Dermis microvascular lymphatic vessel endothelial cell (primary cell): Measurements from ENCODE around the gene EFHB. TPM values are rescaled to one million over a fixed set of nuclear protein-coding genes. Genes with fewer than 3 reads are reported as not detected.
"Not testable (repeated sequence)": the region's sequence is repeated elsewhere in the genome, so short reads cannot be mapped to it uniquely, and the experiment has no call there.

ENCODE experiments used
- DNase-seq, 2 donors: peaks; one replicate each; pipeline versions ENCODE4 v3.0.0 to v3.0.0-alpha.2; 2010; ENCODE audit warnings: low read depth in 2 of 2
- total RNA-seq: library from RNA; depleted of rRNA; stranded (reverse); fragments of >200 nt; gene quantifications from 2 replicates; pipeline ENCODE4 v1.2.1, GENCODE V29; 2014

EFHB gene
- total RNA-seq, 1 donor from 2014 or later = not detected

DNA sequence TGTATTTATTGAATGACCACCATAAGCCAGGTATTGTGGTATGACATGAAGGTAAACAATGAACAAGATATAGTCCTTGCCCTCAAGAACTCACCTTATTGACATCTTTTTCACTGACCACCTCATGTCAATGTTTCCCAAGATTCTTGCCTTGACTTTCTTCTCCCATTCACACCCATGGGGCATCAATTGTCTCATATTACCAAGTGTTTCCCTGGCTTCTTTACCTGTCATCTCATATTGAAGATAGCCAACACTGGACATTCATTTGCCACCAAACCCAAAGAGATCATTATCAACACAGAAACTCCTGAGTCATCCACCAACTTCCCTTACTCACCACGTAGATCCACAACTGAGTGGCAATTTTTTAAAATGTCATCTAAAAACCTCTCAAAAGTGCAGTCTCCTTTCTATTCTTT is 2.2 kb downstream of the EFHB start:
- no peak for DNase-seq

DNA sequence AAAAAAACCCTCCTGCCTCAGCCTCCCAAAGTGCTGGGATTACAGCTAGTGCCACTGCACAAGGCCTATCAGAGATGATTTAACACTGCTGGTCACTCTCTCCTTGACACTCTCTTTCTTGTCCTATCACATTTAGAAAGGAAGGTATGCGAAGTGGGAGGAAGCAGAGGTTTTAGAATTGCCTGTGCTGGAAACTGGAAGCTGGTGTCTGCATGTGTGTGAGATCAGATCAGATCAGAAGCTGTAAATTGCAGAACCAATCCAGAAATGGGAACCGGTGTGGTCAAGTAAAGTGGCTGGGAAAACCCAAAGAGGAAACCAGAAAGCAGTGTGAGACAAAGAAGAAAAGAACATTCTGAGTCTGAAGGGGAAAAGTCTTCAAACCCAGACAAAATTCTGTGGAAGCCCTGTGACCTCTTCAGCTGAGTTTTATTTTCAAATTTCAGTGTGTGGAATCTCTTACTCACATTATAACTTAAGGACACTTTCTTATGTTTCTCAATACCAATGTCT is 2.8 kb downstream of the EFHB start:
- DNase-seq = no peak

DNA sequence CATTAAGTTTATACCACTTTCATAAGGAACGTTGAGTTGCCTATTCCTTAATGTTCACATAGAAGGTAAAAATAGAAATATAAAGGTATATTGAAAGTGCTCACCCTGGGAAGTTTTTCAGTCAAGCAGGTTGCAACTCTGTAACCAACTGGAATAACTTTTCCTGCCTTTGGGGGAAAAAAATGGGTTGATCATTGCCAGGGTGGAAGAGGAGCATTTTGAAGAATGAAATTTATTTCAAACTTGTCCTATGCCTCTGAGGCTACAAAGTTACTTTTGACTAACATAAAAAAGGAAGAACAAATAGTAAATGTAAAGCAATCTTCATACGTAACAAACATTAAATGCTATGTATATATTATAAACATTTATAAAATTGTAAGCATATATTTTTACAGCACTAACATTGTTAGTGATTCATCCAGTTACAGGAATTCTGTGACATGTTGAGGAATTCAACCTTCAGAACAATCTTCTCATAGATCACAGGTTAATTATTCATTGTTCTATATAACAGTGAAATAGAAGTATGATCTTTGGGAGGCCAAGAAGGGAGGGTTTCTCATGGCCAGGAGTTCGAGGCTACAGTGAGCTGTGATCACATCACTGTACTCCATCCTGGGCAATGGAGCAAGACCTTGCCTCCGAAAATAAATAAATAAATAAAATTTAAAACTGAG is 13.5 kb downstream of the EFHB start:
- DNase-seq = no peak

- DNase-seq = no peak
These were observed 16.9 kb downstream of the EFHB start for GRCh38 chr3:19917167-19917566.

- DNase-seq = no peak
These were observed 22.6 kb downstream of the EFHB start for GRCh38 chr3:19911452-19911851.

GRCh38 chr3:19907523-19907922 is 26.5 kb downstream of the EFHB start:
- no peak for DNase-seq

GRCh38 chr3:19903649-19904048 is 30.4 kb downstream of the EFHB start:
- DNase-seq = no peak

DNA sequence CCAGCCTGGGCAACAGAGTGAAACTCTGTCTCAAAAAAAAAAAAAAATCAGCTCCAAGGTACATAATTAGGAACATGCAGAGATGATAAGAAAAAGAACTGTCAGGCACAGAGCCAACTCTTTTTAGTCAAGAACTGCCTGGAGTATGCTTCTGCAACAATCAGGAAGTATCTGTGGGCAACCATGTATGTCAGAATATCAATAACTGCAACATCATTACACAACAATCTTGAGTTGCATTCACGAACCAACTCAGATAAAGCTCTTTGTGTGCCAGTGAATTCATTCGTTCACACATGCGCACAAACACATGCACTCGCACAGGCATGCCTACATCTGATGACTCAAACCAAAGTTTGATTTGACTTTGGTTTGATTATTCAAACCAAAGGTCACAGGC is 32.1 kb downstream of the EFHB start:
- no peak for DNase-seq

GRCh38 chr3:19901337-19901736 is 32.7 kb downstream of the EFHB start:
- peak in 1 of 2 donors; percentile 4 for DNase-seq

DNA sequence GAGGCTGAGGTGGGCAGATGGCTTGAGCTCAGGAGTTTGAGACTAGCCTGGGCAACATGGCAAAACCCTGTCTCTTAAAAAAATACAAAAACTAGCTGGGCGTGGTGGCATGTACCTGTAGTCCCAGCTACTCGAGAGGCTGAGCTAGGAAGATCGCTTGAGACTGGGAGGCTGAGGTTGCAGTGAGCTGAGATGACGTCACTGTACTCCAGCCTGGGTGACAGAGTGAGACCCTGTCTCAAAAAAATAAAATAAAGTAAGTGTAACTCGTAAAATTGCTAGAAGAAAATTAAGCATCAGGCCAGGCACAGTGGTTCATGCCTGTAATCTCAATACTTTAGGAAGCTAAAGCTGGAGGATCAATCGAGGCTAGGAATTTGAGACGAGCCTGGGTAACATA is 34.2 kb downstream of the EFHB start:
- not testable (repeated sequence) for DNase-seq

- no peak for DNase-seq
These were observed 34.8 kb downstream of the EFHB start for GRCh38 chr3:19899264-19899663.

GRCh38 chr3:19898721-19899120 is 35.3 kb downstream of the EFHB start:
- no peak for DNase-seq

GRCh38 chr3:19891740-19892139 is 42.3 kb downstream of the EFHB start:
- DNase-seq = no peak

DNA sequence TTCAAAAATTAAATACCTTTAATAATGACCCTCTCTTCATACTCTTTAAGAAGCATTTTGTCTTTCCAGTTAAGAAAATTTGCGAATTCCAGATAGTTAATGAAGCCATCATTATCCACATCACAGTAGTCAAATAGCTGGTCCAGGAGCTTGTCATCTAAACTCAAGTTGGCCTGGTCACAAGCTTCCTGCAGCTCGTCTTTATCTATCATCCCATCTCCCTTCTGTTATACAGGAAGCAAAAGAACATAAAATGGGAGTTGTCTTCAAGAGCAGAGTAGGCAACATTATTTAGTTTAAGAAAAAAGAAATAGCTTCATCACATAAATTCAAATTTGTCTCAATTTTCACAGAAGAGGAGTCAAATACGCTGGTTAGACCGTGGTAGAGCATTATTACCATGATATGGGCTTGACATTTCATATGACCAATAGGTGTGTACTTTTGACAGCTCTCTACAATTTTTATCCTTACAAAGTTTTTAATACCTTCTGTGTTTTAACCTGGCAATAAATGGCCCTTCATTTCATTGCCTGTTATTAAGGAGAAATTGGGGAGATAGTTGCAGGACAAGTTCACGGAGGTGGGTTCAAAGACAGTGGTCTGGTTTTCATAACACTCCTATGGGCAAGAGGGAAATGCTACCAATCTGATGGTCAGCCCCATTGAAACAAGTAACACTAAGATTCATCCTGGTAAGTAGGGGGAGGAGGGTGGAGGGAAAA is 45.4 kb downstream of the EFHB start:
- peak in 1 of 2 donors; percentile 11 for DNase-seq

DNA sequence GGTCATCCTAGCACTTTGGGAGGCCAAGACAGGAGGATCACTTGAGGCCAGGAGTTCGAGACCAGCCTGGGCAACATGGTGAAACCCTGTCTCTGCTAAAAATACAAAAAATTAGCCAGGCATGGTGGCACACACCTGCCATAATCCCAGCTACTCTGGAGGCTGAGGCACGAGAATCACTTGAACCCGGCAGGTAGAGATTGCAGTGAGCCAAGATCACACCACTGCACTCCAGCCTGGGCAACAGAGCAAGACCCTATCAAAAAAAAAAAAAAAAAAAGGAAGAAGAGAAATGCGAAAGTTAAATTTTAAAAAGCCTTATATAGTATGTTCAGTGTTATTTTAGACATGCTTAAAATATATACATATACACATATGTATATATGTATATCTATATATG is 46.9 kb downstream of the EFHB start:
- not testable (repeated sequence) for DNase-seq

- no peak for DNase-seq
These were observed 47.6 kb downstream of the EFHB start for GRCh38 chr3:19886404-19886803.

DNA sequence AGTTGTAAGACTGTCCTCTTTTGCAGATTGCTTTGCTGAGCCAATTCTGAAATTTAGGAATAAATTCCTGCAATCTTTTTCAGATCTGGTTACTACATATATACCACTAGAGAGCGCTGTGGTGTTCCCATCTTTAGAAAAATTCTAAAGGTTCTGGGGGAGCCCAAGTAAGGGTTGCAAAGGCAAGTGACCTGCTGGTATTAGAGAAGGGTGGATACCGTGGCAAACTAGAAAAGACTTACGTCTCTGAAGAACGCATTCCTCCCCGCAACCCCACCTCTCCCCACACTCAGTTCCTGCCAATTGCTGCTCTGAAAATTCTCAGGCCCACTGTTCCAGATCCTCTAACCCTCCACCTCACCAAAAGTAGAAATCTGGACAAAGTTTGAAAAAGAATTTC is 48.5 kb downstream of the EFHB start:
- peak; percentile 9 to 49 for DNase-seq

DNA sequence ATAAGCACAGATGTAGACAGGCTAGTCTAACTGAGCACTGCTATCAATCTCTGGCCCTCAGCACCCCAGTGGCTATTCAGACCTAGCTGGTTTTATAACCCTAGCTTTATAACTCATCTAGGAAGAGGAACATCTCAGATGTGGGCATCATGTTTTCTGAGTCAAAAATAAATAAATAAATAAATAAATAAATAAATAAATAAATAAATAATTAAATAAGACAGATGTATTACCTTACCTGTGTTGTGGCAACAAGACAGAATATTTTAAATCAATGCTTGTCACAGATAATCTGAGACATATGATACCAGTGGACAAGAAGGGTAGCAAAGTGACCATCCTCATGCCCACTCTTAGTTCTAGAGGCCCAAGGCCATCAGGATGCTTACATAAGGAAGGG is 52.2 kb downstream of the EFHB start:
- DNase-seq = no peak

GRCh38 chr3:19881036-19881435 is 53.0 kb downstream of the EFHB start:
- DNase-seq = no peak

DNA sequence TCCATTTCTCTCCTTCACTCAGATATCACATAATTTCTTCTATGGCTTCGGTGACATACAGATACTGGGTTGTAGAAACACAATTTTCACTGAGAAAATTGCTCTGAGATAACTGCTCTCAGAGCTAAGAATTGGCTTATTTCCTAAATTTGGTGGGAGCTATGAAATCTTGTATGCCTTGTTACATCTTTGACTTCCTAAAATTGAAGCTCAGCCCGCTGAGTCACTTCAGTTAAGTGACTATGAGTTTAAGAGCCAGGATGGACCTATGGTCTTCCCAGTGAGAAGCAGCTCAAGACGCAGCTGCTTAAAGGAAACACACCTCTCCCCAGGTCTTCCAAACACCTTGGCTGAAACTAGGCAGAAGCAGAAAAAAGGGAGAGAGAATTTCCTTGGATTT is 56.4 kb downstream of the EFHB start:
- DNase-seq = no peak

DNA sequence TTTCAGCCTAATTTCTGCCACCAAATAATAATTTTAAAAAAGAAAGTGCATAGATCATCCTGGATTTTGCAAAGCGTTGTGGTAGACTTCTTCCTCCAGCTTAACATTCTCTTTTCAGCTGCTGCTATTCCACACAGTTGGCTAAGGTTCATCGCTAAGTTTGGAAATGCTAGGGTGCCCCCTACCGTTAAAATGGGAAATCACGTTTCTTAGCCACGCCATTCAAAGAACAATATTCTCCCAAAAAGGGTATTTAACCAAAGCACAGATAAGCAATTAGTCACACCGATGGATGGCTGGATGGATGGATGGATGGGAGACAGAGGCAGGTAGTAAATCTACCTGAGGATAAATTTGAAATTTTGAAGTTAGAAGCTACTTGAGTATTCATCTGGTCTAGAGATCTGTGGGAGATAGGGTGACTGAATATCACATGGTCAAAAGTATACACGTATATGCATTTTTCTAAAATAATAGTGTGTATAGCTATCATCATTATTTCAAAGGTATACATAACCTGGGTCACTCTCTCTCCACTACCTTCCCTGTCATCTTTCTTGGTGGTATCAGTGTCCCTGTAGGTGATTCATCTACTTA is 67.2 kb downstream of the EFHB start:
- DNase-seq = peak; percentile 32 to 57

DNA sequence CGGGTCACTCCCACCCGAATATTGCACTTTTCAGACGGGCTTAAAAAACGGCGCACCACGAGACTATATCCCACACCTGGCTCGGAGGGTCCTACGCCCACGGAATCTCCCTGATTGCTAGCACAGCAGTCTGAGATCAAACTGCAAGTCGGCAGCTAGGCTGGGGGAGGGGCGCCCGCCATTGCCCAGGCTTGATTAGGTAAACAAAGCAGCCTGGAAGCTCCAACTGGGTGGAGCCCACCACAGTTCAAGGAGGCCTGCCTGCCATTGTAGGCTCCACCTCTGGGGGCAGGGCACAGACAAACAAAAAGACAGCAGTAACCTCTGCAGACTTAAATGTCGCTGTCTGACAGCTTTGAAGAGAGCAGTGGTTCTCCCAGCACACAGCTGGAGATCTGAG is 78.7 kb downstream of the EFHB start:
- DNase-seq = not testable (repeated sequence)

- DNase-seq = not testable (repeated sequence)
These were observed 87.4 kb downstream of the EFHB start for GRCh38 chr3:19846609-19847008.
